Fibroblast of the aortic adventitia (primary cell): Measurements from ENCODE around the gene UBE2I. TPM values are rescaled to one million over a fixed set of nuclear protein-coding genes. Genes with fewer than 3 reads are reported as not detected.
"Not testable (repeated sequence)": the region's sequence is repeated elsewhere in the genome, so short reads cannot be mapped to it uniquely, and the experiment has no call there.

ENCODE experiments used
- DNase-seq: peaks from one replicate; pipeline ENCODE4 v3.0.0-alpha.2; 2010; ENCODE audit warnings: low read depth
- H3K4me3 ChIP-seq: 2 replicates; pipeline ENCODE4 v1.5.1; 2011; ENCODE audit warnings: low read depth, mild to moderate bottlenecking, control low read depth, low read length, moderate library complexity
- total RNA-seq: library from RNA; depleted of rRNA; stranded (reverse); fragments of >200 nt; gene quantifications from 2 replicates; pipeline ENCODE4 v1.2.3, GENCODE V29; 2012; ENCODE audit warnings: low replicate concordance
- TF ChIP-seq, protein P1 (sequence below): IDR thresholded peaks from 2 replicates; pipeline ENCODE4 v1.5.1; 2011; ENCODE audit warnings: mild to moderate bottlenecking, low read length, control low read depth, inconsistent platforms; ENCODE audit not compliant: insufficient read depth

UBE2I gene
- total RNA-seq, 1 donor, result 70.3 TPM

DNA sequence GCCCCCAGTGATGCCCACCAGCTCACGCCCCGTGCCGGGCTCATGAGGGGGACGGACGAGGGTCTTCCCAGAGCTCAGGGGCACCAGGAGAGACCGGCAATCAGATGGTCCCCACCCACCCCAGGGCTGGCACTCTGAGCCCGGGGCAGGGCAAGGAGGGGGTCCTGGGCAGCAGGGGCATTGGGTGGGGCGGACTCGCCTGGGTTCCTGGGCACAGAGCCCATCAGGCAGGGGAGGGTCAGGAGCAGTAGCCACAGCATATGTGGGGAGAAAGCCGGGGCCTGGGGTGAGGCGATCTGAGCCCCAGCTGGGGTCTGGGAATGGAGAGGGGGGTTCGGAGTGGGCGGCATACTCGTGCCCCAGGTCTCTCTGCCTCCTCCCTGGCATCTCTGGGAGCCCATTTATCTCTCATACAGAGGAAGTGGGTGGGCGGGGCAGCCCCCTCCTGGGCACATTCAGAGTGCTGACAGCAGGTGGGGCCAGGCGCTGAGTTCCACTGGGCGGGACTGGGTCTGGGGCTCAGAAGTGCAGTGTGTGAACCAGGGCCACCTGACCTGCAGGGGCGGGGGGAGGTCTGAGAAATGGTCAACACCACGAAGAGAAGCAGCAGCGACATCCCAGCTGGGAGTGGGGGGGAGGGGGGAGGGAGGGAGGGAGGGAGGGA lies 20.5 kb upstream of the UBE2I start:
- no peak overlapping the region for H3K4me3 ChIP-seq
- TF ChIP-seq, protein P1, sequence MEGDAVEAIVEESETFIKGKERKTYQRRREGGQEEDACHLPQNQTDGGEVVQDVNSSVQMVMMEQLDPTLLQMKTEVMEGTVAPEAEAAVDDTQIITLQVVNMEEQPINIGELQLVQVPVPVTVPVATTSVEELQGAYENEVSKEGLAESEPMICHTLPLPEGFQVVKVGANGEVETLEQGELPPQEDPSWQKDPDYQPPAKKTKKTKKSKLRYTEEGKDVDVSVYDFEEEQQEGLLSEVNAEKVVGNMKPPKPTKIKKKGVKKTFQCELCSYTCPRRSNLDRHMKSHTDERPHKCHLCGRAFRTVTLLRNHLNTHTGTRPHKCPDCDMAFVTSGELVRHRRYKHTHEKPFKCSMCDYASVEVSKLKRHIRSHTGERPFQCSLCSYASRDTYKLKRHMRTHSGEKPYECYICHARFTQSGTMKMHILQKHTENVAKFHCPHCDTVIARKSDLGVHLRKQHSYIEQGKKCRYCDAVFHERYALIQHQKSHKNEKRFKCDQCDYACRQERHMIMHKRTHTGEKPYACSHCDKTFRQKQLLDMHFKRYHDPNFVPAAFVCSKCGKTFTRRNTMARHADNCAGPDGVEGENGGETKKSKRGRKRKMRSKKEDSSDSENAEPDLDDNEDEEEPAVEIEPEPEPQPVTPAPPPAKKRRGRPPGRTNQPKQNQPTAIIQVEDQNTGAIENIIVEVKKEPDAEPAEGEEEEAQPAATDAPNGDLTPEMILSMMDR, result no peak
- DNase-seq, result no peak

DNA sequence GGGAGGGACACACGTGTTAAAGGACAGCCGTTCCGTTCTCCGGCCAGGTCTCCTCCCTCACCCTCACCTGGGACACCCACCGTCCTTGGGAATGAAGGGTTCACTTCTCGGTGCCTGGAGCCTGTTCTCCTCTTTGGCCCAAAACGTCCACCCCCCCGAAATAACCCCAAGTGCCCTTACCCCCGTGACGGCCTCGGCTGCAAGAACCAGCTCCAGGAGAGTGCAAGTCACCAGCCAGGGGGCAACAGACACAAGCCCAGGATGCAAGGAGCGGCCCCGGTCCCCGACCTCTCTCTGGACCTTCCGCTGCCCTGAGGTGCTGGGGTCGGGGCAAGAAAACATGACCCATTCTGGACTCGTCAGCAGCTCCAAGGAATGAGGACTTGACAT lies 20.0 kb upstream of the UBE2I start:
- DNase-seq, result no peak
- H3K4me3 ChIP-seq, result no peak overlapping the region
- TF ChIP-seq, protein P1, result no peak

DNA sequence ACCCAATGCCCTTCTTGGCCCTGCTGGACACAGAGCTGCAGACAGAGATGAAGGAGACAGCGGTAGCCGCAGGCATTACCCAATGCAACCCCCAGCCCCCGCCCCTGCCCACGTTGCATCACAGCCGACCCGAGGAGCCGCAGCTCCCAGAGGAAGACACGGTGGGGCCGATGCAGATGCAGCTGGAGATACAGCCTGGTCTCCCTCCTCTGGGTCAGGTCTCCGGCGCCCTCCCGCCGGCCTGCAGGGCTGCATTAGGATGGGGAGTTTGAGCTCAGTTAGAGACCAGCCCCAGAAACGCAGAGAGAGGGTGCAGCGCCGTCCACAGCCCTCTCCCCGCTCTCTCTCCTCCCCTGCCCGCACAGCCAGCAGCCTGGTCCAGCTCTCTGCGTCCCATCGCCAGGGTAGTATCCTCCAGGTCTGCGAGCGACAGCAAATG lies 19.4 kb upstream of the UBE2I start:
- TF ChIP-seq, protein P1, result no peak
- DNase-seq, result no peak
- no peak overlapping the region for H3K4me3 ChIP-seq

DNA sequence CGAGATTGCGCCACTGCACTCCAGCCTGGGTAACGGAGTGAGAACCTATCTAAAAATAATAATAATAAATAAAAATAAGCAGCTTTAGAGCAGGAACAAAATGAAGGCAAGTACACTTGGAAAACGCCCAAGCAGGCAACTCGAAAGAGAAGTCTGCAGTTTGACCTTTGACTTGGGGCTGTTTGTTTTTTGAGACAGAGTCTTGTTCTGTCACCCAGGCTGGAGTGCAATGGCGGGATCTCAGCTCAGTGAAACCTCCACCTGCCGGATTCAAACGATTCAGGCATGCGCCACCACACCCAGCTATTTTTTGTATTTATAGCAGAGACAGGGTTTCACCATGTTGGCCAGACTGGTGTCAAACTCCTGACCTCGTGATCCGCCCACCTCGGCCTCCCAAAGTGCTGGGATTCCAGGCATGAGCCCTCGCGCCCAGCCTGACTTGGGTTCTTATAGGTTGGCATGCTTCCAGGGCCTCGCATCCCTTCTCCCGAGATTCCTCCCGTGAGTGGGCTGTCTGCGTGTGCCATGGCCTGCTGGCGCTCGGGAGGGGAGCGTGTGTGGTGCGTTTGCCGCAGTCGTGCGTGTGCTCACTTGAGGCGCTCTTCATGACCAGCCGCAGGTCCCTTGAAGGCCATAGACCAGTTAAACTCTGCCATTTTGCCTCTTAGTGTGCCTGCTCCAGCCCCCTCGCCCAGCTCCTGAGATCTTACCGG lies 18.4 kb upstream of the UBE2I start:
- TF ChIP-seq, protein P1, result no peak
- no peak overlapping the region for H3K4me3 ChIP-seq
- DNase-seq, result no peak

DNA sequence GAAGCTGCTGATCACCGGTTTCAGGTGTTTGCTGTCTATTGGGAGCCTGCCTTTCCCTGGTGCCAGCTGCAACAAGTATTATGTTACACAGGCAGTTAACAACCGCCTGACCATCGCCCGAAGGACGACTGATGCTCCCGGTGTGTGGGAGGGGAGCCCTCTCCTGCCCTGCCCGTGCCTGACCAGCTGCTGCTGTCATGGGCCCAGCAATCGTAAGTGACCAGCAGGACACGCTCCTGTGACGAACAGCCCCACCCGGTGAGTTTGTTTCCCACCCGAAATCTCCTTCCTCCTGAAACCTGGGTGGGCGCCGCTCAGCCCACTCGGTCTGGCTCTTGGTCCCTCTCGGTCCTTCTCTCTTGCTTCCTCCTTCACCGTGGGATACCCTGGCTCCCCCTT lies 17.9 kb upstream of the UBE2I start:
- H3K4me3 ChIP-seq, result no peak overlapping the region
- TF ChIP-seq, protein P1, result no peak
- DNase-seq, result no peak

DNA sequence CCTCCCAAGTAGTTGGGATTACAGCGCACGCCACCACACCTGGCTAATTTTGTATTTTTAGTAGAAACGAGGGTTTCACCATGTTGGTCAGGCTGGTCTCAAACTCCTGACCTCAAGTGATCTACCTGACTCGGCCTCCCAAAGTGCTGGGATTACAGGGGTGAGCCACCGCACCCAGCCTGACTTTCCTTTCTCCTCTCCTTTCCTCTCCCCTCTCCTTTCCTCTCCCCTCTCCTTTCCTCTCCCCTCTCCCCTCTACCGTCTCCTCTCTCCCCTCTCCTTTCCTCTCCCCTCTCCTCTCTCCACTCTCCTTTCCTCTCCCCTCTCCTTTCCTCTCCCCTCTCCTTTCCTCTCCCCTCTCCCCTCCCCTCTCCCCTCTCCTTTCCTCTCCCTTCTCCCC lies 17.2 kb upstream of the UBE2I start:
- not testable (repeated sequence) for H3K4me3 ChIP-seq, DNase-seq

DNA sequence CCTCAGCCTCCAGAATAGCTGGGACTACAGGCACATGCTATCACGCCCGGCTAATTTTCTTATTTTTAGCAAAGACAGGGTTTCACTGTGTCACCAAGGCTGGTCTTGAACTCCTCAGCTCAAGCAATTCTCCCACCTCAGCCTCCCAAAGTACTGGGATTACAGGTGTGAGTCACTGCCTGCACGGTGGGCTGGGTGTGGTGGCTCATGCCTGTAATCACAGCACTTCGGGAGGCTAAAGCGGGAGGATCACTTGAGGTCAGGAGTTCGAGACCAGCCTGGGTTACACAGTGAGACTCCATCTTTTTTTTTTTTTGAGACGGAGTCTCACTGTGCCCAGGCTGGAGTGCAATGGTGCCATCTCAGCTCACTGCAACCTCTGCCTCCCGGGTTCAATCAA lies 16.6 kb upstream of the UBE2I start:
- not testable (repeated sequence) for DNase-seq

More for the DNA sequence above, 16.6 kb upstream of the UBE2I start:
- not testable (repeated sequence) for H3K4me3 ChIP-seq
